D721Med (cell line): ENCODE results near the gene PRR30.
"Not testable (repeated sequence)": the region's sequence is repeated elsewhere in the genome, so short reads cannot be mapped to it uniquely, and the experiment has no call there.

Source experiments
- DNase-seq: peaks from one replicate; pipeline ENCODE4 v3.0.0; 2011; ENCODE audit warnings: low spot score; ENCODE audit not compliant: insufficient read length
- FAIRE-seq: peaks from 2 replicates; lab custom pipeline; 2011; peaks lifted over from hg19 to GRCh38; lab: Jason Lieb, UNC
- TF ChIP-seq, protein P1 (sequence below): IDR thresholded peaks from 2 replicates; pipeline ENCODE4 v1.5.1; 2012; ENCODE audit warnings: mild to moderate bottlenecking, control low read depth; ENCODE audit not compliant: insufficient read depth; ENCODE audit errors: missing control alignments

The PRR30 gene

DNA sequence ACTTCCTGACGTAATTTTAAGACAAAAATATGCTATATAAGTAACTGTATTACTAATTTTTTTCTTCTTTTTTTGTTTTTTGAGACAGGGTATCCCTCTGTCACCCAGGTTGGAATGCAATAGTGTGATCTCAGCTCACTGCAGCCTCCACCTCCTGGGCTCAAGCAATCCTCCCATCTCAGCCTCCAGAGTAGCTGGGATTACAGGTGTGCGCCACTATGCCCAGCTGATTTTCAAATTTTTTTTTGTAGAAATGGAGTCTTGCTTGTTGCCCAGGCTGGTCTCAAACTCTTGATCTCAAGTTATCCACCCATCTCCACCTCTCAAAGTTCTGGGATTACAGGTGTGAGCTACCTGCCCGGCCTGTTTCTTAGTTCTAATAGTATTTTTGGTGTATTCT is 39.3 kb upstream of the PRR30 start:
- TF ChIP-seq, protein P1, sequence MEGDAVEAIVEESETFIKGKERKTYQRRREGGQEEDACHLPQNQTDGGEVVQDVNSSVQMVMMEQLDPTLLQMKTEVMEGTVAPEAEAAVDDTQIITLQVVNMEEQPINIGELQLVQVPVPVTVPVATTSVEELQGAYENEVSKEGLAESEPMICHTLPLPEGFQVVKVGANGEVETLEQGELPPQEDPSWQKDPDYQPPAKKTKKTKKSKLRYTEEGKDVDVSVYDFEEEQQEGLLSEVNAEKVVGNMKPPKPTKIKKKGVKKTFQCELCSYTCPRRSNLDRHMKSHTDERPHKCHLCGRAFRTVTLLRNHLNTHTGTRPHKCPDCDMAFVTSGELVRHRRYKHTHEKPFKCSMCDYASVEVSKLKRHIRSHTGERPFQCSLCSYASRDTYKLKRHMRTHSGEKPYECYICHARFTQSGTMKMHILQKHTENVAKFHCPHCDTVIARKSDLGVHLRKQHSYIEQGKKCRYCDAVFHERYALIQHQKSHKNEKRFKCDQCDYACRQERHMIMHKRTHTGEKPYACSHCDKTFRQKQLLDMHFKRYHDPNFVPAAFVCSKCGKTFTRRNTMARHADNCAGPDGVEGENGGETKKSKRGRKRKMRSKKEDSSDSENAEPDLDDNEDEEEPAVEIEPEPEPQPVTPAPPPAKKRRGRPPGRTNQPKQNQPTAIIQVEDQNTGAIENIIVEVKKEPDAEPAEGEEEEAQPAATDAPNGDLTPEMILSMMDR = no peak
- FAIRE-seq (no peak), DNase-seq (no peak)

DNA sequence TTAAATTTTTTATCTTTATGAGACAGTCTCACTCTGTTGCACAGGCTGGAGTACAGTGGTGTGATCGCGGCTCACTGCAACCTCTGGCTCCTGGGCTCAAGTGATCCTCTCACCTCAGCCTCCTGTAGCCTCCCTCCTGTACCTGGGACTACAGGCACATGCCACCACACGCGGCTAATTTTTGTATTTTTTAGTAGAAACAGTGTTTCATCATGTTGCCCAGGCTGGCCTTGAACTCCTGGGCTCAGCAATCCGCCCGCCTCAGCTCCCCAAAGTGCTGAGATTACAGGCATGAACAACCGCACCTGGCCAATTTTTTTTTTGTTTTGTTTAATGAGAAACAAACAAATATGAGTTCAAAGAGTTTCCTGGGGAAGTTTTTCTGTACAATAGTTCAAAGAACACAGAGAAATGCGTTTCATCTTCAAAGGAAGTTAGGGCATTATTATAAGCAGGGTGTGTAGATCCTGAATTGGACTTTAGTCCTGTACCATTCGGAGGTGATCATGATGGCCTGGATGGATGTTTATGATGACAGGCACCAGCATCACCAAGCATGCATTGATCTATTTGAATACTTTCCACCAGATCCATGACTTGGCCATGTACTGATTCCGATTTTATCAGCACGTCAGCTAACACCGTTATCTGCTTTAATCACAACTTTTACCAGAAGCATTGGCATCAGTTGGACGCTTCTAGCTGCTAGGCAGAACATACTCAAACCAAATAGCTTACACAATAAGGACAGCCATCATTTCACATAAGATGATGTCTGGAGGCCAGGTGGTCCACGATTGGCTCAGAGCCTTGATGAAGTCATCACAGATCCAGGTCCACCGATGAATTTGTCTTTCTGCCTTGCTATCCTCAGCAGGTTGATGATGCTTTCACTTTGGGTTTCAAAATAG is 38.5 kb upstream of the PRR30 start:
- FAIRE-seq (no peak), DNase-seq (no peak)
- TF ChIP-seq, protein P1 = no peak

DNA sequence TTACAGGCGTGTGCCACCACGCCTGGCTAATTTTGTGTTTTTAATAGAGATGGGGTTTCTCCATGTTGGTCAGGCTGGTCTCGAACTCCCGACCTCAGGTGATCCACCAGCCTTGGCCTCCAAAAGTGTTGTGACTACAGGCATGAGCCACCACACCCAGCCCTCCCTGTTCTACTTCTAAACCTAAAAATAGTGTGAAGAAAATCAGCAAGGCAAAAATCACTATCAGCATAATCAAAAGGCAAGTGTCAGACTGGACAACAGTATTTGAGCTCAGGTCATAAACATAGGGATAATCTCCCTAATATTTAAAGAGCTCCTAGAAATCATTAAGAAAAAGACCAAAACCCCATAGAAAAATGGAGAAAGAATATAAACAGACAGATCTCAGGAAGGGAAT is 36.6 kb upstream of the PRR30 start:
- DNase-seq, FAIRE-seq: not testable (repeated sequence)

DNA sequence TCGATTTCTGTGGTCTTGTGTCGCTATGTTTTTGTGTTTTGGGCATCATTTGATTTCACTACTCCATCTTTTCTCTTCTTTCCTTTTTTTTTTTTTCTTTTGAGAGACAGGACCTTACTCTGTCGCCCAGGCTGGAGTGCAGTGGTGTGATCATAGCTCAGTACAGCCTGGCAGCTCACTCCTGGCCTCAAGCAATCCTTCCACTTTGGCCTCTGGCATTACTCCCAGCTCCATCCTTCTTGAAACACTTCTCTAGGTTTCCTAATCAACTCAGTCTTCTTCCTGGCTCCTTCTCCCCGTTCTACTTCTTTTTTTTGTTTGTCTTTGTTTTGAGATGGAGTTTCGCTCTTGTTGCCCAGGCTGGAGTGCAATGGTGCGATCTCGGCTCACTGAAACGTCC is 36.1 kb upstream of the PRR30 start:
- TF ChIP-seq, protein P1 = no peak
- FAIRE-seq (no peak), DNase-seq (no peak)

DNA sequence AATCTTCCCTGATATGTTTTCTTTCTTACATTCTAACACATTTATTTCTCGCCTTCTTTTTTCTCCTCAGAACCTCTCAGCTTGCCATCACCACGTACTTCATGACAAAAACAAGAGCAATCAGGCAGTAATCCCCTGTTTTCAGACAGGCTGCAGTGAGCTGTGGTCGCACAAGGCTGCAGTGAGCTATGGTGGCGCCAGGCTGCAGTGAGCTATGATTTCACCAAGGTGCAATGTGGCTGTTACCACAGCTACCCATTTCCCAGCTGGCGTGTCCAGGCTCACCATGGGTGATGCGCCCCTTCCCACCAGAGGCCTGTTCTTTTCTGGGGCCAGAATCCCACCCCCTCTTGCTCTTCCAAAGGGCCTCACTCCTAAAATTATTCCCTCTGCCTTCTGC is 35.4 kb upstream of the PRR30 start:
- TF ChIP-seq, protein P1 = no peak
- FAIRE-seq (no peak), DNase-seq (no peak)

DNA sequence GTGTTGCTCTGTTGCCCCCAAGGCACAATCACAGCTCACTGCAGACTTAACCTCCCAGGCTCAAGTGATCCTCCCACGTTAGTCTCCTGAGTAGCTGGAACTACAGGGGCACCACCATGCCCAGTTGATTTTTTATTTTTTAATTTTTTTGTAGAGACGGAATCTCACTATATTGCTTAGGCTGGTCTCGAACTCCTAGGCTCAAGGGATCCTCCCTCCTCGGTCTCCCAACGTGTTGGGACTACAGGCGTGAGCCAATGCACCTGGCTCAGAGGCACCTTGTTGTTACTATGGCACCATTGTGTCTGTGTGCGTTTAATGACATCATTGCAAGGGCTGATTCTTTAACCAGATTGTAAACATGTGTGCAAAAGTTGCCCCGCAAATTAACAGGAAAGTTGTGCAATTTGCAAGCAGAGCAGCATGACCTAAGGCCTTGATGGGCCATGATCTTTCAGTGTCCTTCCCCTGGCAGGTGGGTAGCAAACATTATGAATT is 32.2 kb upstream of the PRR30 start:
- TF ChIP-seq, protein P1 = no peak
- no peak for FAIRE-seq
- no peak for DNase-seq

DNA sequence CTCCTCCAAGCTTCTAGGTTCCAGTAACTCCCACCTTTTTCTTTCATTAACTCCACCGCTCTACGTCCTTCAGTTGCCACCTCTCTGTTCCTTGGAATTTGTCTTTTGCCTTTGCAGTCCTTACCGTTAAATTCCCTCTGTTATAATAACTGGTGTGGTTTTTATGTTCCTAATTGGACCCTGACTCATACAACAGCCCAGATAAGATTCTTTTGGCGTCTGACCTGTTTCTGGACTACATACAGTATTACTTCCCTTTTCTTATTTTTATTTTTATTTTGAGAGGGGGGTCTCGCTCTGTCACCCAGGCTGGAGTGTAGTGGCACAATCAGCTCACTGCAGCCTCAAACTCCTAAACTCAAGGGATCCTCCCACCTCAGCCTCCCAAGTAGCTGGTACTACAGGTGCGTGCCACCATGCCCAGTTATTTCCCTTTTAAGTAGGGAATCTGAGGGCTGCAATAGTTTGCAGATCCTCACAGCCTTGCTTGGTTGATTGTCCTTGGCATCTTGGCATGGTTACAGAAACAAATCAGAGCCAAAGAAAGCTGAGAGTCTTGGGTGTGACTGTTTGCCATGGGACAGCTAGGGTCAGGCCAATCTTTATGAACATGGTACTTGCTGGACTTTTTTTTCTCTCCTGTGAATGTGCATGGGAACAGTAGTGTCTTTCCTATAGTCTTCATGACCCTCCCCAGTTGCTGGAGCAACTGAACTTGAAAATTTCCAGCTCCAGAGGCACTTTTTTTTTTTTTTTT is 31.5 kb upstream of the PRR30 start:
- TF ChIP-seq, protein P1 = no peak
- DNase-seq = no peak
- FAIRE-seq = no peak
